GM13976 (cell line): ENCODE measurements around the gene EPHA6.

Experiments
- DNase-seq: peaks from one replicate; pipeline ENCODE4 v3.0.0; 2012; ENCODE audit warnings: low spot score
- in situ Hi-C: fragments of 300-500 bp; cut with MboI; formaldehyde crosslinking; loops from one replicate; pipeline ENCODE4 v1.12.0; 2022; ENCODE audit warnings: low sequenced_read_pairs, mixed read lengths, inconsistent platforms; ENCODE audit not compliant: unreplicated experiment
- TF ChIP-seq, protein P1 (sequence below): IDR thresholded peaks from 2 replicates; pipeline ENCODE4 v1.5.1; 2012; ENCODE audit warnings: borderline replicate concordance, mild to moderate bottlenecking; ENCODE audit not compliant: insufficient read depth; ENCODE audit errors: extremely low read depth, missing control alignments, control extremely low read depth

Gene EPHA6

DNA sequence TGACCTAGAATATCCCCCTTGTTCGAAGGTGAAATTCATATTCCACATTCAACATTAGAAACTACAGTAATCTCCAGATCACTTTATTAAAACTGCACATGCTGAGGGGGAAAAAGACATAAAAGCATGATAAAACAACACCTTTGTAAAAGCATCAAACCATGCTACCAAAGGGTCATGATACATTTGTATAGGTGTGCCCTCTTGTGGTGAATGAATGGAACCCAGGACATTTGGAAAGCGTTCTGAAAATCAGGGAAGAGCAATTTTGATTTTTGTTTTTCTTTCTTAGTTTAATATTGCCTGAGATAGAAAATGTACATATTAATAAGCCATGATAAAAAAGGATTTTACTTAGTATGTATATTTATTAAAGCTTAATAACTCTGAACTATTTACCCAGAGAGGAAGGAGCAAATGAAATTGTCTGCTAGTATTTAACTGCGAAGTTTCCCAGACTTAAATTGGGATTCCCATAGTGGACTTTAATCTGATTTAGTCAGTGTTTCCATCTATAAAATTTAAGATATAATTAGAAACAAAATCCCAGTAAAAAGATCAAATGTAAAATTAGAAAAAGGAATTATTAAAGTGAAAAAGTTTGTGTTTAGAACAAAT is 844.4 kb downstream of the EPHA6 start:
- DNase-seq, result peak; percentile 5
- in situ Hi-C loops, result no loop called here
- TF ChIP-seq, protein P1, sequence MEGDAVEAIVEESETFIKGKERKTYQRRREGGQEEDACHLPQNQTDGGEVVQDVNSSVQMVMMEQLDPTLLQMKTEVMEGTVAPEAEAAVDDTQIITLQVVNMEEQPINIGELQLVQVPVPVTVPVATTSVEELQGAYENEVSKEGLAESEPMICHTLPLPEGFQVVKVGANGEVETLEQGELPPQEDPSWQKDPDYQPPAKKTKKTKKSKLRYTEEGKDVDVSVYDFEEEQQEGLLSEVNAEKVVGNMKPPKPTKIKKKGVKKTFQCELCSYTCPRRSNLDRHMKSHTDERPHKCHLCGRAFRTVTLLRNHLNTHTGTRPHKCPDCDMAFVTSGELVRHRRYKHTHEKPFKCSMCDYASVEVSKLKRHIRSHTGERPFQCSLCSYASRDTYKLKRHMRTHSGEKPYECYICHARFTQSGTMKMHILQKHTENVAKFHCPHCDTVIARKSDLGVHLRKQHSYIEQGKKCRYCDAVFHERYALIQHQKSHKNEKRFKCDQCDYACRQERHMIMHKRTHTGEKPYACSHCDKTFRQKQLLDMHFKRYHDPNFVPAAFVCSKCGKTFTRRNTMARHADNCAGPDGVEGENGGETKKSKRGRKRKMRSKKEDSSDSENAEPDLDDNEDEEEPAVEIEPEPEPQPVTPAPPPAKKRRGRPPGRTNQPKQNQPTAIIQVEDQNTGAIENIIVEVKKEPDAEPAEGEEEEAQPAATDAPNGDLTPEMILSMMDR, result peak; percentile 47

DNA sequence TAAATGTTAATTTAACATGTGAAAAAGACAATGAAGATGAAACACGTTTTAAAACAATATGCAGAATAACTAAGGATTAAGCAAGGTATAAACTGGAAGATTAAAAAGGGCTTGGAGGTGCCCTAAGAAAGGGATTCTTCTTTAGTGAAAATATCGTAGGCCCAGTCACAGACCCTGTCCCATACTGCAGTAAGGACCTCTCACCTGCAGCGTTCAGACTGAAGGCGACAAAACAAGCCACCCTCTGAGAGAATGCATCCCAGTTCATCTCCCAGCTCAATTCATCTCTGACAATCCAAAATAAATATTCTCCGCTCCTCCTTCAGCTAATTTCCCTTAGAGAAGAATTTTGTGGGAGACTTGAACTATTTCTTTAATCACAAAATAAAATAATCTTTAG is 847.9 kb downstream of the EPHA6 start:
- in situ Hi-C loops, result no loop called here
- TF ChIP-seq, protein P1, result no peak
- no peak for DNase-seq

DNA sequence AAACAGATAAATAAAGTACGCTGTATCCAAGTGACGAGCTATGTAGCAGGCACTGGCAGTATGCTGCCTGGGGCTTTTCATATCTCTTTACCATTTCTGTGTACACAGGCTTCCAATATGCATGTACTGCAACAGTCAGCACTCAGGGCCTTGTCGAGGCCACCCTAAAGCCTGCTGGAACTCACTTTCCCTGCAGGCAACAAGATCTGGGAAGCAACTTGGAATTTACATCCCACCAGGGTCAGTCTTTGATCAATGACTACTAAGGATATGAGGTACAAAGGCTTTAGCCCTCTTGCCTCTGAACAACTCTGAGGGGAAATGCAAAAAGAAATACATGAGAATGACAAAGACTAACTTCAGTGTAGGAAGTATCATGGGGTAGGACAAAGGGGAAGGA is 848.4 kb downstream of the EPHA6 start:
- in situ Hi-C loops, result no loop called here
- no peak for DNase-seq
- TF ChIP-seq, protein P1, result no peak

DNA sequence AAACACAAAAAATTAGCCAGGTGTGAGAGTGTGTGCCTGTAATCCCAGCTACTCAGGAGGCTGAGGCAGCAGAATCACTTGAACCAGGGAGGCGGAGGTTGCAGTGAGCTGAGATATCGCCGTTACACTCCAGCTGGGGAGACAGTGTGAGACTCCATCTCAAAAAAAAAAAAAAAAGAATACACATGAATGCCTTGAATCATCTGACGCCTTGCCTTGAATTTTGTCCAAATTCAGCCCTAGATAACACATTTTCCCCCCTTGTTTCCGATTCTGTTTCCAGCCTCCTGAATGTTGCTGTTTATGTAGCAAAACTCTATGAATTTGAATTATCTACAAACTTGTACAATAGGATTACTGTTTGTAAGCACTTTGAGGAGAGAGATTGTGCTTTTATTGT is 851.5 kb downstream of the EPHA6 start:
- in situ Hi-C loops, result no loop called here
- TF ChIP-seq, protein P1, result no peak
- DNase-seq, result no peak

DNA sequence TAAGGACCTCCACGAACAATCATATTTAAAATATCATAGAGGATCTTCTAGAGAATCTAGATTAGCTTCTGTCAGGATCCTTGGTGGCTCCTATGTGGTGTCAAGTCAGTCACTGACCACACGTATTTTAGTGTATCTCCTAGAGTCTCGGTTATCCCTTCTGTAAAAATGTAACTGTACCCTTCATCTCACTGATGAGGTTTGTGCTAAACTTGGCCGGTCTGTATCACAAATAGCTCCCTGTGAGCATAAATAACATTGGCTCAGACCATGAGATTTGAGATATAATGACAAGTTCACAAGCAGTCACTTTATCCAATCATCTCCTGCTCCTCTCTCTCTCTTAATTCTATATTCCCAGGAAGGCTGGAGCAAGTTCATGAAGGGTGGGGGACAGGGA is 856.6 kb downstream of the EPHA6 start:
- no peak for DNase-seq
- TF ChIP-seq, protein P1, result no peak
- in situ Hi-C loops, result no loop called here

DNA sequence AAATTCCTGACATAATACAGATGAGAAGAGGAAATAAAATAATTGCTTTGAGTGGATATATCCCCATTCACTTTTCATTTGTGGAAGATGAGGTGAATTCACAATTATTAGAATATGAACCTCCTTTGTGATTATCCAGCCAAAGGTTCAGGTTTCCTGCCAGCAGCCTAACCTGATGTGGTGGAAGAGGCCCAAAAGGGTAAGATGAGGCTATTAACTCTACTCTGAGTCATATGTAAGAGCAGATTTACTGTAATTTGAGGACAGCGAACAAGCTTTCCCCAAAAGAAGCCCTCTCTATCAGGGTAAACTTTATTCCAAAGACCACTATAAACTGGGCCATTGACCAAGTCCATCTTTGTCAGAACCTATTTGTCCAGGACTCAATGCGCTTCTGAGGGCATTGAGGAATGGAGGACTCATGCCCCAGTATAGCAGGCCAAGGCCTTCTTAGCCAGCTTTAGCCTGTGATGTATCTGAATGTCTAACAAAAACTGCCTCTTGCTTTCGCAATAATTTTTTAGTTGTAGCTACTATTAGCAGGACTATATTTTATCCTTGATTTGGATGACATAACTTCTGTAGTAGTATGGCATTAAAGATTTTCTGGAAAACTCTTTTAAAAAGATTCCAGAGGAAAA is 859.1 kb downstream of the EPHA6 start:
- in situ Hi-C loops, result no loop called here
- no peak for DNase-seq
- TF ChIP-seq, protein P1, result no peak
